Peyer's patch (tissue), 4 donors: Measurements from ENCODE around the gene LASP1NB.

ENCODE experiments used
- DNase-seq, 3 donors: peaks; one replicate each; pipeline ENCODE4 v3.0.0-alpha.2; 2017 to 2019
- H3K27ac ChIP-seq, 4 donors: fragments of 200-600 bp; sonication (generic); one replicate each; pipeline ENCODE4 v1.5.1; 2016 to 2019
- H3K27me3 ChIP-seq, 2 donors: fragments of 200-600 bp; sonication (generic); one replicate each; pipeline ENCODE4 v1.5.1; 2019
- H3K36me3 ChIP-seq, 3 donors: fragments of 200-600 bp; sonication (generic); one replicate each; pipeline ENCODE4 v1.5.1; 2016 to 2019
- H3K4me1 ChIP-seq, 4 donors: fragments of 200-600 bp; sonication (generic); one replicate each; pipeline ENCODE4 v1.5.1; 2016 to 2019
- H3K4me3 ChIP-seq, 4 donors: fragments of 200-600 bp; sonication (generic); 1 replicate in 3 of 4; 2 replicates in 1 of 4; pipeline ENCODE4 v1.5.1; 2016 to 2019; ENCODE audit warnings: mild to moderate bottlenecking in 1 of 4
- H3K9me3 ChIP-seq, 4 donors: fragments of 200-600 bp; sonication (generic); one replicate each; pipeline ENCODE4 v1.5.1; 2016 to 2019; ENCODE audit warnings: mild to moderate bottlenecking in 1 of 4
- CTCF ChIP-seq, 6 experiments: fragments of 450-650 bp in 4 of 6; fragments of 200-600 bp in 2 of 6; sonication (generic) in 1 of 6; IDR thresholded peaks; one replicate each; pipeline ENCODE4 v1.5.1; 2017 to 2019; ENCODE audit warnings: antibody characterized with exemption in 6 of 6, mild to moderate bottlenecking in 3 of 6, moderate library complexity in 1 of 6
- POLR2A ChIP-seq, 2 donors: fragments of 450-650 bp; IDR thresholded peaks; one replicate each; pipeline ENCODE4 v1.5.1; 2017; ENCODE audit warnings: antibody characterized with exemption in 2 of 2, mild to moderate bottlenecking in 2 of 2, moderate library complexity in 2 of 2

Gene LASP1NB

DNA sequence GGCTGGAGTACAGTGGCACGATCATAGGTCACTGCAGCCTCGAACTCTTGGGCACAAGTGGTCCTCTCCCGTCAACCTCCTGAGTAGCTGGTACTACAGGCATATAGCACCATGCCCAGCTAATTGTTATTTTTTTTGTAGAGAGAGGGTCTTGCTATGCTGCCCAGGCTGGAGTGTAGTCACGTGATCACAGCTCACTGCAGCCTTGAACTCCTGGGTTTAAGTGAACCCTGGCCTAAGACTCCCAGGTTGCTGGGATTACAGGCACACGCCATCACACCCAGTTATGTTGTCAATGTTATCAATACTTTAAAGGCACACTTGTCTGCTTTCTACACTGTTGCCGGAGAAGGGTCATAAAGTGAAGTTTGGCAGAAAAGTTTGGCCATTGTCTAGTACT is 22.0 kb upstream of the LASP1NB start:
- Histone ChIP-seq H3K36me3 (peaks cover 0 to 72% (median 0%) of the 10 kb centered on the region in 3 donors), H3K4me1 (peaks cover 10 to 77% (median 16%) of the 10 kb centered on the region in 4 donors)
- TF ChIP-seq CTCF (IDR thresholded peaks at IDR 0.05) (no peak), POLR2A (IDR thresholded peaks at IDR 0.05) (no peak)

DNA sequence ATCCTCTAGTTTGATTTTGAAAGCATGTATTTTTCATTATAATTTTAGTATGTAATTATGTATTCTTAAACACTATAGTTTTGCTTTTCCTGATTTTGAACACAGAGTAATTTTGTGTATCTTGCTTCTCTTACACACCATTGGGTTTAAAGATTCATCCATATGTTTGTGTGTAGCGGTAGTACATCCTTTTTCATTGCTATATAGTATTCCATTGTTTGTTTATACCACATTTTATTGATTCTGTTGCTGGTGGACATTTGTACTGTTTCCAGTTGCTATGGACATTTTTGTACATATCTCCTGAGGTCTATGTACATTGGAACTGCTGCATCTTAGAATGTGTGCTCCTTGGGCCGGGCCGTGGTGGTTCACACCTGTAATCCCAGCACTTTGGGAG is 20.5 kb upstream of the LASP1NB start:
- Histone ChIP-seq H3K27me3 (no peaks in the 10 kb centered on the region), H3K4me1 (peaks cover 0 to 76% (median 5%) of the 10 kb centered on the region in 4 donors), H3K27ac (no peak overlapping the region), H3K9me3 (no peaks in the 10 kb centered on the region), H3K4me3 (no peak overlapping the region), H3K36me3 (peaks cover 0 to 69% (median 0%) of the 10 kb centered on the region in 3 donors)
- TF ChIP-seq POLR2A (IDR thresholded peaks at IDR 0.05) (no peak), CTCF (IDR thresholded peaks at IDR 0.05) (no peak)
- DNase-seq = no peak

More for the DNA sequence above, 22.0 kb upstream of the LASP1NB start:
- Histone ChIP-seq H3K4me3 (no peak overlapping the region), H3K27me3 (no peaks in the 10 kb centered on the region), H3K27ac (peak overlapping the region in 1 of 4 donors; percentile 49), H3K9me3 (no peaks in the 10 kb centered on the region)
- DNase-seq = no peak

DNA sequence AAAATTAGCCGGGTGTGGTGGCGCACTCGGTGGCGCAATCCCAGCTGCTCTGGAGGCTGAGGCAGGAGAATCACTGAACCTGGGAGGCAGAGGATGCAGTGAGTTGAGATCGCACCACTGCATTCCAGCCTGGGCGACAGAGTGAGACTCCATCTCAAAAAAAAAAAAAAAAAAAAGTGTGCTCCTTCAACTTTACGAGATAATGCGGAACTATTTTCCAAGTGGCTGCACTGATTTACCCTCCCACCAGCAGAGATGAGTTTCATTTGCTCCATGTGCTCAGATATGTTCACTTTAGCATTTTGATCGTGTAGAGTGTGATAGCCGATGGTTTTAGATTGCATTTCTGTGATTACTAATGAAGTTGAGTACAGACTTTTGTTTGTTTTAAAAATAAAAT is 20.0 kb upstream of the LASP1NB start:
- no peaks in the 10 kb centered on the region for H3K9me3 ChIP-seq
- H3K36me3 ChIP-seq = peaks cover 0 to 71% (median 0%) of the 10 kb centered on the region in 3 donors
- TF ChIP-seq CTCF (IDR thresholded peaks at IDR 0.05) = no peak
- no peak for TF ChIP-seq POLR2A (IDR thresholded peaks at IDR 0.05)
- peaks cover 0 to 79% (median 3%) of the 10 kb centered on the region in 4 donors for H3K4me1 ChIP-seq
- DNase-seq = no peak
- H3K27ac ChIP-seq = no peak overlapping the region
- no peaks in the 10 kb centered on the region for H3K27me3 ChIP-seq
- H3K4me3 ChIP-seq = no peak overlapping the region

- Histone ChIP-seq H3K27me3 (no peaks in the 10 kb centered on the region), H3K9me3 (no peaks in the 10 kb centered on the region), H3K4me3 (no peak overlapping the region), H3K4me1 (peaks cover 0 to 79% (median 0%) of the 10 kb centered on the region in 4 donors), H3K36me3 (peaks cover 0 to 68% (median 0%) of the 10 kb centered on the region in 3 donors), H3K27ac (peak overlapping the region in 1 of 4 donors; percentile 46)
- no peak for DNase-seq
- TF ChIP-seq CTCF (IDR thresholded peaks at IDR 0.05) = no peak
- no peak for TF ChIP-seq POLR2A (IDR thresholded peaks at IDR 0.05)
These were observed 18.8 kb upstream of the LASP1NB start for GRCh38 chr17:38906460-38907228.

- Histone ChIP-seq H3K4me3 (no peak overlapping the region), H3K27me3 (no peaks in the 10 kb centered on the region), H3K27ac (peak overlapping the region in 3 of 4 donors; percentile 30 to 46 (median 42)), H3K9me3 (no peaks in the 10 kb centered on the region), H3K4me1 (peaks cover 0 to 79% (median 3%) of the 10 kb centered on the region in 4 donors), H3K36me3 (peaks cover 0 to 65% (median 0%) of the 10 kb centered on the region in 3 donors)
- DNase-seq = peak in 1 of 3 donors; percentile 44
- TF ChIP-seq CTCF (IDR thresholded peaks at IDR 0.05) (no peak), POLR2A (IDR thresholded peaks at IDR 0.05) (no peak)
These were observed 17.3 kb upstream of the LASP1NB start for GRCh38 chr17:38907930-38908675.
